HL-60 (cell line): Measurements from ENCODE around the gene NIPBL.

Experiments
- DNase-seq, 2 experiments: peaks; one replicate each; pipeline ENCODE4 v3.0.0-alpha.2; 2010 to 2020; ENCODE audit warnings: low read depth in 1 of 2, low spot score in 1 of 2
- H3K27ac ChIP-seq: fragments of 250-450 bp; sonication (Bioruptor Pico); replicated peaks from 2 replicates; pipeline ENCODE4 v1.5.1; 2020; ENCODE audit warnings: mild to moderate bottlenecking, moderate library complexity
- H3K27me3 ChIP-seq: fragments of 250-450 bp; sonication (Bioruptor Pico); 2 replicates; pipeline ENCODE4 v1.5.1; 2021; ENCODE audit warnings: mild to moderate bottlenecking, moderate library complexity; ENCODE audit not compliant: insufficient read depth, poor library complexity, severe bottlenecking
- H3K4me3 ChIP-seq: replicated peaks from 2 replicates; pipeline ENCODE4 v1.5.1; 2011; ENCODE audit warnings: mild to moderate bottlenecking, control low read depth, low read length; ENCODE audit not compliant: insufficient read depth
- CTCF ChIP-seq: IDR thresholded peaks from one replicate; pipeline ENCODE4 v1.5.1; 2011; ENCODE audit warnings: low read length, control low read depth, inconsistent platforms; ENCODE audit not compliant: insufficient read depth
- GABPA ChIP-seq: IDR thresholded peaks from 2 replicates; pipeline ENCODE4 v1.6.1; 2012; ENCODE audit warnings: low read depth
- POLR2AphosphoS5 ChIP-seq: IDR thresholded peaks from 2 replicates; pipeline ENCODE4 v1.6.1; 2012; ENCODE audit warnings: low read depth
- REST ChIP-seq: IDR thresholded peaks from 2 replicates; pipeline ENCODE4 v1.6.1; 2012; ENCODE audit warnings: low read depth; ENCODE audit not compliant: insufficient replicate concordance
- SPI1 ChIP-seq: IDR thresholded peaks from 2 replicates; pipeline ENCODE4 v1.6.1; 2012; ENCODE audit warnings: low read depth, mild to moderate bottlenecking, borderline replicate concordance

Gene NIPBL

GRCh38 chr5:36885566-36886485 lies 9.3 kb downstream of the NIPBL start:
- no peak for TF ChIP-seq CTCF
- no peak for TF ChIP-seq POLR2AphosphoS5
- no peak for TF ChIP-seq GABPA
- TF ChIP-seq REST: no peak
- TF ChIP-seq SPI1: no peak
- H3K27ac ChIP-seq: no peak overlapping the region
- H3K4me3 ChIP-seq: no peak overlapping the region
- H3K27me3 ChIP-seq: no peaks in the 10 kb centered on the region
- DNase-seq: peak in 1 of 2 experiments; percentile 25

GRCh38 chr5:36886791-36887190 lies 10.2 kb downstream of the NIPBL start:
- Histone ChIP-seq H3K27me3 (no peaks in the 10 kb centered on the region), H3K4me3 (no peak overlapping the region), H3K27ac (no peak overlapping the region)
- DNase-seq: no peak
- TF ChIP-seq POLR2AphosphoS5 (no peak), SPI1 (no peak), CTCF (no peak), GABPA (no peak), REST (no peak)

- Histone ChIP-seq H3K27ac (no peak overlapping the region), H3K4me3 (no peak overlapping the region), H3K27me3 (no peaks in the 10 kb centered on the region)
- no peak for DNase-seq
- no peak for TF ChIP-seq GABPA
- TF ChIP-seq SPI1: no peak
- no peak for TF ChIP-seq CTCF
- no peak for TF ChIP-seq POLR2AphosphoS5
- TF ChIP-seq REST: no peak
Observed at GRCh38 chr5:36887532-36887931, 11.0 kb downstream of the NIPBL start.
